ENCODE data around the gene TLR9. TPM values are rescaled to one million over a fixed set of nuclear protein-coding genes. Genes with fewer than 3 reads are reported as not detected.

Gene TLR9
- total RNA-seq, 1 experiment from 2014 or later: not detected

DNA sequence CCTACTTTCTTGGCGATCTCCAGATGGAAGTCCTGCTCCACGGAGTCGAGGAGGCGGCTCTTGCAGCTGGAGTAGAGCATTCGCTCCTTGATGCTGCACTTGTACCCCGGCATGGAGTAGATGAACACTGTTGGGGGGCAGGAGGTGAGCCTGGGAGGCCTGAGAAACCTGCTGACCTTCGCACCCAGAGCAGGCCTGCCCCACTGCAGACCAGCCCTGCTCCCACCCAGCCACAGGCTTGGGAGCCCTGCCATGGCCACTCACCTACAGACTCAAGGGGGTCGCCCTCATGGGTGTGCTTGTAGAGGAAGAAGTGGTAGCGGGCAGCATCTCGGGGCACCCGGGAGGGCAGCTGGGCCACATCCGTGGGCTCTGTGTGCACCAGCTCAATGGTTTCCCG, 4.2 kb upstream of the TLR9 start:
- peaks cover 12 to 34% (median 31%) of the 10 kb centered on the region in 3 experiments for H3K36me3 Mint-ChIP-seq (ENCODE audit: insufficient read depth in 1 of 3, low read depth in 3 of 3)
- Histone ChIP-seq H3K23me2 (ENCODE audit: insufficient read length, low read depth, low read length, poor library complexity, severe bottlenecking) (no peaks in the 10 kb centered on the region), H2AFZ (ENCODE audit: low read length) (no peak overlapping the region), H2AK5ac (ENCODE audit: insufficient read length, low read length) (no peak overlapping the region), H4K5ac (ENCODE audit: insufficient read length, low read depth, low read length) (no peak overlapping the region), H3K23ac (ENCODE audit: insufficient read length, low read depth, low read length) (no peak overlapping the region), H3K14ac (ENCODE audit: insufficient read depth, low read length) (no peak overlapping the region; the same call in 1 of the 2 replicates), H3K18ac (ENCODE audit: insufficient read length, low read depth, low read length) (no peak overlapping the region), H3K79me1 (ENCODE audit: insufficient read depth, low read depth, low read length, poor library complexity, severe bottlenecking) (no peaks in the 10 kb centered on the region), H2BK120ac (ENCODE audit: low read depth, low read length, poor library complexity, severe bottlenecking) (no peak overlapping the region), H3K79me2 (ENCODE audit: insufficient read depth, low read length) (no peaks in the 10 kb centered on the region), H3K4me1 (ENCODE audit: insufficient read depth, low read length) (no peaks in the 10 kb centered on the region), H3K4me2 (ENCODE audit: insufficient read depth, insufficient read length, low read length) (no peak overlapping the region), H2BK12ac (ENCODE audit: insufficient read length, low read depth, low read length) (no peak overlapping the region), H3K56ac (ENCODE audit: insufficient read length, low read depth, low read length) (no peak overlapping the region), H4K20me1 (ENCODE audit: control insufficient read depth, insufficient read depth, insufficient read length) (no peaks in the 10 kb centered on the region), H3K9ac (ENCODE audit: extremely low read depth, insufficient read length, low read length) (no peak overlapping the region), H3K9me3 (ENCODE audit: control insufficient read depth, low read depth, low read length) (no peaks in the 10 kb centered on the region), H4K91ac (ENCODE audit: insufficient read length, low read depth, low read length) (no peak overlapping the region), H3T11ph (ENCODE audit: low read length) (no peak overlapping the region), H2BK20ac (ENCODE audit: low read depth, low read length, poor library complexity, severe bottlenecking) (no peak overlapping the region), H4K8ac (replicated peaks; ENCODE audit: insufficient read length, low read depth, low read length) (no peak overlapping the region), H2BK5ac (ENCODE audit: insufficient read length, low read length) (no peak overlapping the region), H3K4ac (ENCODE audit: low read depth, low read length) (no peak overlapping the region), H3K27me3 (ENCODE audit: insufficient read depth, low read length) (no peaks in the 10 kb centered on the region), H3K27ac (ENCODE audit: insufficient read length, low read depth, low read length) (no peak overlapping the region), H2BK15ac (ENCODE audit: low read depth, low read length) (no peak overlapping the region)
- TF ChIP-seq, protein P1, sequence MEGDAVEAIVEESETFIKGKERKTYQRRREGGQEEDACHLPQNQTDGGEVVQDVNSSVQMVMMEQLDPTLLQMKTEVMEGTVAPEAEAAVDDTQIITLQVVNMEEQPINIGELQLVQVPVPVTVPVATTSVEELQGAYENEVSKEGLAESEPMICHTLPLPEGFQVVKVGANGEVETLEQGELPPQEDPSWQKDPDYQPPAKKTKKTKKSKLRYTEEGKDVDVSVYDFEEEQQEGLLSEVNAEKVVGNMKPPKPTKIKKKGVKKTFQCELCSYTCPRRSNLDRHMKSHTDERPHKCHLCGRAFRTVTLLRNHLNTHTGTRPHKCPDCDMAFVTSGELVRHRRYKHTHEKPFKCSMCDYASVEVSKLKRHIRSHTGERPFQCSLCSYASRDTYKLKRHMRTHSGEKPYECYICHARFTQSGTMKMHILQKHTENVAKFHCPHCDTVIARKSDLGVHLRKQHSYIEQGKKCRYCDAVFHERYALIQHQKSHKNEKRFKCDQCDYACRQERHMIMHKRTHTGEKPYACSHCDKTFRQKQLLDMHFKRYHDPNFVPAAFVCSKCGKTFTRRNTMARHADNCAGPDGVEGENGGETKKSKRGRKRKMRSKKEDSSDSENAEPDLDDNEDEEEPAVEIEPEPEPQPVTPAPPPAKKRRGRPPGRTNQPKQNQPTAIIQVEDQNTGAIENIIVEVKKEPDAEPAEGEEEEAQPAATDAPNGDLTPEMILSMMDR (conservative IDR thresholded peaks at IDR 0.05): no peak
- H3K4me3 Mint-ChIP-seq: no peak overlapping the region
- H3K27ac Mint-ChIP-seq: no peak overlapping the region; a peak in 1 of 7 replicates
- H3K4me1 Mint-ChIP-seq: peaks cover 0 to 15% of the 10 kb centered on the region in 2 experiments; a peak in 3 of 4 replicates
- WGBS (ENCODE audit: extremely low coverage, insufficient read length, low lambda C conversion rate): no CpG with 5 or more reads among the region's 13 CpGs
- H3K27me3 Mint-ChIP-seq (ENCODE audit: low read depth): no peaks in the 10 kb centered on the region; the same call in 1 of the 2 replicates
- peak; percentile 20 for DNase-seq
- H3K9me3 Mint-ChIP-seq: no peaks in the 10 kb centered on the region; a peak in 1 of 5 replicates
